GM18526 (cell line): ENCODE results near the gene STRIT1.

Experiments
- POLR2A ChIP-seq: IDR thresholded peaks from 3 replicates; pipeline ENCODE4 v1.6.1; 2011; ENCODE audit not compliant: insufficient read length; ENCODE audit errors: extremely low read depth

The STRIT1 gene

GRCh38 chr3:155286736-155287135 is 6.7 kb downstream of the STRIT1 start:
- TF ChIP-seq POLR2A: no peak

DNA sequence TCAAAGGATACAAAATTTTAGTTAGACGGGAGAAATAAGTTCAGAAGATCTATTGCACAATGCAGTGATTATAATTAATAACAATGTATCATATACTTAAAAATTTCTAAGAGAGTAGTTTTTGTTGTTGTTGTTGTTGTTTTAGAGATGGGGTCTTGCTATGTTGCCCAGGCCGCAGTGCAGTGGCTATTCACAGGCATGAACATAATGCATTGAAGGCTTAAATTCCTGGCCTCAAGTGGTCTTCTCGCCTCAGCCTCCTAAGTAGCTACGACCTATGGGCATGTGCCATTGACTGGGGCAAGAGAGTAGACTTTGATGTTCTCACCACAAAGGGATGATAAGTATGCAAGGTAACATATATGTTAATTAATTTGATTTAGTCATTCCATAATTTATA is 7.5 kb downstream of the STRIT1 start:
- TF ChIP-seq POLR2A: no peak

GRCh38 chr3:155283092-155284056 is 10.1 kb downstream of the STRIT1 start:
- TF ChIP-seq POLR2A: no peak

DNA sequence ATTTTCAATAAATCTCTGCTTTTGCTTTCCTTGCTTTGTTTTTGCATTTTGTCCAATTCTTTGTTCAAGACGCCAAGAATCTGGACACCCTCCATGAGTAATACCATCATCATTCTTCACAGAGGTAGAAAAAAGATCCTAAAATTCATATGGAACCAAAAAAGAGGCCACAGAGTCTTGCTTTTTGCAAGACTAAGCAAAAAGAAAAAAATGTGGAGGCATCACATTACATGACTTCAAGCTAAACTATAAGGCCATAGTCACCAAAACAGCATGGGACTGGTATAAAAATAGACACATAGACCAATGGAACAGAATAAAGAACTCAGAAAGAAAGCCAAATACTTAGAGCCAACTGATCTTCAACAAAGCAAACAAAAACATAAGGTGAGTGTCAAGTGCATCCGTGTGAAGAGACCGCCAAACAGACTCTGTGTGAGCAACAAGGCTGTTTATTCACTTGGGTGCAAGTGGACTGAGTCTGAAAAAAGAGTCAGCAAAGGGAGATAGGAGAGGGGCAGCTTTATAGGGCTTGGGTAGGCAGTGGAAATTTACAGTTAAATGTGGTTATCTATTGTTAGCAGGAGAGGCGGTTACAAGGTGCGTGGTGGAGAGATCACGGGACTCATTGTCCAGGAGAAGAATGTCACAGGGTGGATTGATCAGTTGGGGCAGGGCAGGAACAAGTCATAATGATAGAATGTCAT is 10.9 kb downstream of the STRIT1 start:
- TF ChIP-seq POLR2A: no peak

GRCh38 chr3:155281912-155282311 is 11.6 kb downstream of the STRIT1 start:
- TF ChIP-seq POLR2A: no peak

- TF ChIP-seq POLR2A: no peak
Observed at GRCh38 chr3:155271343-155271613, 22.2 kb downstream of the STRIT1 start.

DNA sequence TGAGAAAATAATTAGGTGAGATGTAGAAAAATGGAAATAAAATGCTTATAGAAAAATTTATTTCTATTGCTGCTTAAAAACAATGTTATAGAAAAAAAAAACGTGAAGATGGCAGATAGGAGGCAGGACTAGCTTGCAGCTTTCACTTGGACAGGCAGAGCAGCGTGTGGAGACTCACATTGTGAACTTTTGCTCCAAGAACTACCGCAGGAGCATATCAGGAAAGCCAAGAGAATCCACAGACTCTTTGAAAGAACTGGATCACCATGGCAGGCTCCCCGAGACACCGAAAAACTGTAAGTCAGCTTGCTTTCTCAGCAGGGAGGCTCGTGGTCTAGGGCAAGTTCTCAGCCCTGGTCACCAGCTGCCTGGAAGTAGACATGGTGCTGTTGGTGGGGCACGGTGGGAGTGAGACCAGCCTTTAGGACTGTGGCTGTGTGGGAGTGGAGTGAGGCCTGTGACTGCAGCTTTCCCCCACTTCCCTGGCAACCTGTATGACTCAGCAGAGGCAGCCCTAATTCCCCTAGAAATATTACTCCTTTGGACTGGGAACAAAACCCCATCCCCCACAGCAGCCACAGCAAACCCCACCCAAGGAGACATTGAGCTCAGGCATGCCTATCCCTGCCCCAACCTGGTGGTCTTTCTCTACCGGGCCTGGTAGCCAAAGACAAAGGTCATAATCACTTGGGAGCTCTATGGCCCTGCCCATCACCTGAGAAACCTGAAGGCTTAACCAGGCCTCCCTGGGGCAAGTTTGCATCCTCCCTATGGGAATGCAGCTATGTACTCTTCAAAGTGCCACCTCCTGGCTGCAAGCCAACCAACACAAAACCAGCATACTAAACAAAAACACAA is 22.8 kb downstream of the STRIT1 start:
- no peak for TF ChIP-seq POLR2A

- TF ChIP-seq POLR2A: no peak
Observed at GRCh38 chr3:155270063-155270462, 23.4 kb downstream of the STRIT1 start.

- TF ChIP-seq POLR2A: no peak
Observed at GRCh38 chr3:155262295-155262694, 31.2 kb downstream of the STRIT1 start.

DNA sequence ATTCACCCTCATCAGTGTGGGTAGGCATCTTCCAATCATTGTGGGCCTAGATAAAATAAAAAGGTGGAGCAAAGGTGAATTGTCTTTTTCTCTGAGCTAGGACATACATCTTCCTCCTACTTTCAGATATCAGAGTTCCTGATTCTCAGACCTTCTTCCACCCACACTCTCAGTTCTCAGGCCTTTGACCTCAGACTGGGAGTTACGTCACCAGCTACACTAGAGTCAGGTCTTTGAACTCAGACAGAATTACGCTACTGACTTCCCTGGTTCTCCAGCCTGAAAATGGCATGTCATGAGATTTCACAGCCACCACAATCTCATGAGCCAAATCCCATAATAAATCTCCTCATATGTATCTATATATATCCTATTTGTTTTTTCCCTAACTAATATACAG is 39.0 kb downstream of the STRIT1 start:
- no peak for TF ChIP-seq POLR2A

- TF ChIP-seq POLR2A: no peak
Observed at GRCh38 chr3:155252535-155252934, 40.9 kb downstream of the STRIT1 start.

GRCh38 chr3:155252021-155252420 is 41.5 kb downstream of the STRIT1 start:
- no peak for TF ChIP-seq POLR2A

DNA sequence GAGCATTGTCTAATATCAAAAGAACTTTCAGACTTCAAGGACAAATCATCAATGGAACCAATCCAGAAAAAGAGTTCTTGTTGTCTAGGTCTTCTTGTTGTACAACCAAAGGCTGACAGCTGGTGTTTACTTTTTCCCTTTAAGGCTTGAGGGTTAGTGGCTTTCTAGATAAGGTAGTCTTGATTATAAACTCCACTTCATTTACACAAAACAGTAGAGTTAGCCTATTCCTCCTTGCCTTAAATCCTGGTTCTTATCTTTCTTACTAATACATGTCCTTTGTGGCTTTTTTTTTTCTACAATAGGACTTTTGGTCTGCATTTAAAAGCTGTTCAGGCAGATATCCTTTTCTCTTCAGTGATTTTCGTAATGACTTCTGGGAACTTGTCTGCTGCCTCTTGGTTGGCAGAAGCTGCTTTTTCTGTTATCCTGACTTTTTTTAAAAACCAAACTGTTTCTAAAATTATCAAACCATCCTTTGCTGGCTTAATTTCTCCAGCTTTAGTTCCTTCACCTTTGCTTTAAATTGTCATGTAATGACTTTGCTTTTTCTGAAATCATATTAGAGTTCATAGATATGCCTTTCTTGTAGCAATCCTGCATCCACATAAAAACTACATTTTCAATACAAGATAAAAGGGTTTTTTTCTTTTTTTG is 44.8 kb downstream of the STRIT1 start:
- no peak for TF ChIP-seq POLR2A

GRCh38 chr3:155244699-155245098 is 48.8 kb downstream of the STRIT1 start:
- TF ChIP-seq POLR2A: no peak

DNA sequence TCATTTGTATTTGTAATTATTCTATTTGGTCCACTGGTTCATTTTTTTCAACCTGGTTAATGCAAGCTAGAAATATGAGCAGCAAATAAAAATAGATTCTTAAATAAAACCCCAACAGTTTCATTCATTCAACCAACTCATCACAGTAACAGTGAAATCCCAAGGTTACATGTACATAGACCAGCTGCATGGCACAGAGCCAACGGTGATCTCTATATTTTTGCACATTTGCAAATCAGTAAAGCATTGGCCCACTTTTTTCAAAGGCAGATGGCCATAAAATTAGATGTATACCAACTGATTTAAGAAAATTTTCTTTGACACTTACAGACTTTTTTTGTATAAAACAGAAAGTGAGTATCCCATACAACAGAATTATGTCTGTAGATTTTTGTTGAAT is 49.3 kb downstream of the STRIT1 start:
- TF ChIP-seq POLR2A: no peak

- TF ChIP-seq POLR2A: no peak
Observed at GRCh38 chr3:155243512-155243921, 50.0 kb downstream of the STRIT1 start.

DNA sequence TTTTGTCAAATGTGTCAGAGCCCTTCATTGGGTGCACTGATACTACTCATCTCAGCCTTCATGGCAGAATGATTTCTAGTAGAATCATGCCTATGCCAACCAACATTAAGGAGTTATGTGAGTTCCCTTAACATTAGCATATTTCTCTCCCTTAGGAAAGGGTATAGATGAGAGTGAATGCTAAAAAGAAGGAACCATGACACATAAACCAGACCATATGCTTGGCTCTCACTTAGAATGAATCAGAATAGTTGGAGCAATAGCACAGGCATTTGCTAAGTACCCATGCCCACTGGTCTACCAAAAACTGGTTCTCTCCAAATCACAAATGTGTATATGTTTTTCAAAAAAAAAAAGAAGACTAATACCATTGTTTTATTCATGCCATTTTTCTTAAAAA is 51.1 kb downstream of the STRIT1 start:
- TF ChIP-seq POLR2A: no peak
